H1 (cell line): ENCODE data around the gene UCN3. TPM values are rescaled to one million over a fixed set of nuclear protein-coding genes. Genes with fewer than 3 reads are reported as not detected.

Experiments used
- GABPA ChIP-seq: IDR thresholded peaks from 2 replicates; pipeline ENCODE4 v1.6.1; 2011; ENCODE audit warnings: mild to moderate bottlenecking, low read length, moderate library complexity, borderline replicate concordance; ENCODE audit not compliant: insufficient read depth
- RNF2 ChIP-seq: fragments of 200-900, 300-1000 bp; sonication (generic); IDR thresholded peaks from 2 replicates; pipeline ENCODE4 v1.7.1; 2016; ENCODE audit warnings: borderline replicate concordance, low read depth, mild to moderate bottlenecking, antibody characterized with exemption, low read length; ENCODE audit not compliant: poor library complexity, severe bottlenecking; ENCODE audit errors: missing control alignments
- polyA plus RNA-seq, 7 experiments: library from polyadenylated mRNA; depleted of rRNA in 3 of 7; stranded (reverse) in 5 of 7; unstranded in 2 of 7; fragments of >200 nt in 5 of 7; fragments of 200-250 nt in 2 of 7; gene quantifications; 1 replicate in 5 of 7; 2 replicates in 1 of 7; 4 replicates in 1 of 7; pipeline versions ENCODE4 v1.2.1 to v1.2.3, GENCODE V29; 2011 to 2013; ENCODE audit warnings: missing spikeins in 2 of 7, mixed read lengths in 2 of 7
- total RNA-seq: library from RNA; stranded (reverse); fragmentation: NEBNext Ultra II Directional; extraction: Animal tissue kit (Norgen Biotek cat#: 25700); gene quantifications from 2 replicates; pipeline ENCODE4 v1.2.1, GENCODE V29; 2021
- TF ChIP-seq, protein P1 (sequence below): fragments of 300-600 bp; sonication (generic); IDR thresholded peaks from 2 replicates; pipeline ENCODE4 v1.7.1; 2012; ENCODE audit warnings: low read length, moderate library complexity, mild to moderate bottlenecking, inconsistent platforms; ENCODE audit not compliant: insufficient replicate concordance

Gene UCN3
- total and polyA plus RNA-seq, 2 of the 8 experiments (the other 6 are each of a cell fraction or from before 2014, with no cell fraction given): not detected

GRCh38 chr10:5395168-5395567 lies 30.4 kb downstream of the UCN3 start (continued):
- TF ChIP-seq, protein P1, sequence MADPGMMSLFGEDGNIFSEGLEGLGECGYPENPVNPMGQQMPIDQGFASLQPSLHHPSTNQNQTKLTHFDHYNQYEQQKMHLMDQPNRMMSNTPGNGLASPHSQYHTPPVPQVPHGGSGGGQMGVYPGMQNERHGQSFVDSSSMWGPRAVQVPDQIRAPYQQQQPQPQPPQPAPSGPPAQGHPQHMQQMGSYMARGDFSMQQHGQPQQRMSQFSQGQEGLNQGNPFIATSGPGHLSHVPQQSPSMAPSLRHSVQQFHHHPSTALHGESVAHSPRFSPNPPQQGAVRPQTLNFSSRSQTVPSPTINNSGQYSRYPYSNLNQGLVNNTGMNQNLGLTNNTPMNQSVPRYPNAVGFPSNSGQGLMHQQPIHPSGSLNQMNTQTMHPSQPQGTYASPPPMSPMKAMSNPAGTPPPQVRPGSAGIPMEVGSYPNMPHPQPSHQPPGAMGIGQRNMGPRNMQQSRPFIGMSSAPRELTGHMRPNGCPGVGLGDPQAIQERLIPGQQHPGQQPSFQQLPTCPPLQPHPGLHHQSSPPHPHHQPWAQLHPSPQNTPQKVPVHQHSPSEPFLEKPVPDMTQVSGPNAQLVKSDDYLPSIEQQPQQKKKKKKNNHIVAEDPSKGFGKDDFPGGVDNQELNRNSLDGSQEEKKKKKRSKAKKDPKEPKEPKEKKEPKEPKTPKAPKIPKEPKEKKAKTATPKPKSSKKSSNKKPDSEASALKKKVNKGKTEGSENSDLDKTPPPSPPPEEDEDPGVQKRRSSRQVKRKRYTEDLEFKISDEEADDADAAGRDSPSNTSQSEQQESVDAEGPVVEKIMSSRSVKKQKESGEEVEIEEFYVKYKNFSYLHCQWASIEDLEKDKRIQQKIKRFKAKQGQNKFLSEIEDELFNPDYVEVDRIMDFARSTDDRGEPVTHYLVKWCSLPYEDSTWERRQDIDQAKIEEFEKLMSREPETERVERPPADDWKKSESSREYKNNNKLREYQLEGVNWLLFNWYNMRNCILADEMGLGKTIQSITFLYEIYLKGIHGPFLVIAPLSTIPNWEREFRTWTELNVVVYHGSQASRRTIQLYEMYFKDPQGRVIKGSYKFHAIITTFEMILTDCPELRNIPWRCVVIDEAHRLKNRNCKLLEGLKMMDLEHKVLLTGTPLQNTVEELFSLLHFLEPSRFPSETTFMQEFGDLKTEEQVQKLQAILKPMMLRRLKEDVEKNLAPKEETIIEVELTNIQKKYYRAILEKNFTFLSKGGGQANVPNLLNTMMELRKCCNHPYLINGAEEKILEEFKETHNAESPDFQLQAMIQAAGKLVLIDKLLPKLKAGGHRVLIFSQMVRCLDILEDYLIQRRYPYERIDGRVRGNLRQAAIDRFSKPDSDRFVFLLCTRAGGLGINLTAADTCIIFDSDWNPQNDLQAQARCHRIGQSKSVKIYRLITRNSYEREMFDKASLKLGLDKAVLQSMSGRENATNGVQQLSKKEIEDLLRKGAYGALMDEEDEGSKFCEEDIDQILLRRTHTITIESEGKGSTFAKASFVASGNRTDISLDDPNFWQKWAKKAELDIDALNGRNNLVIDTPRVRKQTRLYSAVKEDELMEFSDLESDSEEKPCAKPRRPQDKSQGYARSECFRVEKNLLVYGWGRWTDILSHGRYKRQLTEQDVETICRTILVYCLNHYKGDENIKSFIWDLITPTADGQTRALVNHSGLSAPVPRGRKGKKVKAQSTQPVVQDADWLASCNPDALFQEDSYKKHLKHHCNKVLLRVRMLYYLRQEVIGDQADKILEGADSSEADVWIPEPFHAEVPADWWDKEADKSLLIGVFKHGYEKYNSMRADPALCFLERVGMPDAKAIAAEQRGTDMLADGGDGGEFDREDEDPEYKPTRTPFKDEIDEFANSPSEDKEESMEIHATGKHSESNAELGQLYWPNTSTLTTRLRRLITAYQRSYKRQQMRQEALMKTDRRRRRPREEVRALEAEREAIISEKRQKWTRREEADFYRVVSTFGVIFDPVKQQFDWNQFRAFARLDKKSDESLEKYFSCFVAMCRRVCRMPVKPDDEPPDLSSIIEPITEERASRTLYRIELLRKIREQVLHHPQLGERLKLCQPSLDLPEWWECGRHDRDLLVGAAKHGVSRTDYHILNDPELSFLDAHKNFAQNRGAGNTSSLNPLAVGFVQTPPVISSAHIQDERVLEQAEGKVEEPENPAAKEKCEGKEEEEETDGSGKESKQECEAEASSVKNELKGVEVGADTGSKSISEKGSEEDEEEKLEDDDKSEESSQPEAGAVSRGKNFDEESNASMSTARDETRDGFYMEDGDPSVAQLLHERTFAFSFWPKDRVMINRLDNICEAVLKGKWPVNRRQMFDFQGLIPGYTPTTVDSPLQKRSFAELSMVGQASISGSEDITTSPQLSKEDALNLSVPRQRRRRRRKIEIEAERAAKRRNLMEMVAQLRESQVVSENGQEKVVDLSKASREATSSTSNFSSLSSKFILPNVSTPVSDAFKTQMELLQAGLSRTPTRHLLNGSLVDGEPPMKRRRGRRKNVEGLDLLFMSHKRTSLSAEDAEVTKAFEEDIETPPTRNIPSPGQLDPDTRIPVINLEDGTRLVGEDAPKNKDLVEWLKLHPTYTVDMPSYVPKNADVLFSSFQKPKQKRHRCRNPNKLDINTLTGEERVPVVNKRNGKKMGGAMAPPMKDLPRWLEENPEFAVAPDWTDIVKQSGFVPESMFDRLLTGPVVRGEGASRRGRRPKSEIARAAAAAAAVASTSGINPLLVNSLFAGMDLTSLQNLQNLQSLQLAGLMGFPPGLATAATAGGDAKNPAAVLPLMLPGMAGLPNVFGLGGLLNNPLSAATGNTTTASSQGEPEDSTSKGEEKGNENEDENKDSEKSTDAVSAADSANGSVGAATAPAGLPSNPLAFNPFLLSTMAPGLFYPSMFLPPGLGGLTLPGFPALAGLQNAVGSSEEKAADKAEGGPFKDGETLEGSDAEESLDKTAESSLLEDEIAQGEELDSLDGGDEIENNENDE: no peak
- TF ChIP-seq RNF2: no peak
- no peak for TF ChIP-seq GABPA
